ENCODE data around the gene HIPK1.
"Not testable (repeated sequence)": the region's sequence is repeated elsewhere in the genome, so short reads cannot be mapped to it uniquely, and the experiment has no call there.

HIPK1 gene

GRCh38 chr1:113946112-113946511, 17.0 kb downstream of the HIPK1 start:
- DNase-seq = peak in 2 of 6 experiments; percentile 8 to 13

- DNase-seq = no peak
Measured at GRCh38 chr1:113946678-113947387, 17.7 kb downstream of the HIPK1 start.

- peak in 3 of 6 experiments; percentile 39 to 62 (median 51) for DNase-seq
Measured at GRCh38 chr1:113947388-113948107, 18.4 kb downstream of the HIPK1 start.

- not testable (repeated sequence) for DNase-seq
Measured at GRCh38 chr1:113948151-113948550, 19.0 kb downstream of the HIPK1 start.

GRCh38 chr1:113949007-113949406, 19.9 kb downstream of the HIPK1 start:
- DNase-seq = peak in 2 of 6 experiments; percentile 34 to 47

GRCh38 chr1:113950908-113951307, 21.8 kb downstream of the HIPK1 start:
- no peak for DNase-seq

- no peak for DNase-seq
Measured at GRCh38 chr1:113951719-113952118, 22.6 kb downstream of the HIPK1 start.

GRCh38 chr1:113957984-113958383, 28.9 kb downstream of the HIPK1 start:
- no peak for DNase-seq

GRCh38 chr1:113958691-113959090, 29.6 kb downstream of the HIPK1 start:
- DNase-seq = no peak

GRCh38 chr1:113963281-113963906, 34.3 kb downstream of the HIPK1 start:
- DNase-seq = peak in 2 of 6 experiments; percentile 14 to 17

GRCh38 chr1:113965703-113966412, 36.7 kb downstream of the HIPK1 start:
- DNase-seq = no peak

GRCh38 chr1:113972954-113973353, 43.8 kb downstream of the HIPK1 start:
- no peak for DNase-seq

GRCh38 chr1:113975211-113975895, 46.2 kb downstream of the HIPK1 start:
- no peak for DNase-seq

- DNase-seq = no peak
Measured at GRCh38 chr1:113976609-113977278, 47.6 kb downstream of the HIPK1 start.

GRCh38 chr1:113977906-113978305, 48.8 kb downstream of the HIPK1 start:
- no peak for DNase-seq

- peak in 3 of 6 experiments; percentile 14 to 26 (median 18) for DNase-seq
Measured at GRCh38 chr1:113978863-113979702, 50.0 kb downstream of the HIPK1 start, which contains the start of gene OLFML3. Gene OLFML3, plus strand, starts transcription at chr1:113979474. Its CDS starts 43 bp downstream, at chr1:113979517.

GRCh38 chr1:113980110-113980509, 51.0 kb downstream of the HIPK1 start:
- DNase-seq = no peak

GRCh38 chr1:113981962-113982931, 53.1 kb downstream of the HIPK1 start:
- DNase-seq = no peak

GRCh38 chr1:113982949-113983348, 53.8 kb downstream of the HIPK1 start:
- DNase-seq = no peak

GRCh38 chr1:113983391-113983790, 54.3 kb downstream of the HIPK1 start:
- DNase-seq = no peak

Measured in stimulated activated naive CD4-positive, alpha-beta T cell (primary cell).